ENCODE measurements around the gene SYTL3. TPM values are rescaled to one million over a fixed set of nuclear protein-coding genes. Genes with fewer than 3 reads are reported as not detected.

The SYTL3 gene
- polyA plus RNA-seq, 1 donor (not counting 4 experiments of a cell fraction or from before 2014, with no cell fraction given) = 1.4 TPM

GRCh38 chr6:158626360-158627167 lies 23.3 kb upstream of the SYTL3 start:
- no peak overlapping the region for H3K27ac ChIP-seq (ENCODE audit: control insufficient read depth, insufficient read depth, low read length)
- FAIRE-seq = no peak

GRCh38 chr6:158627168-158627939 lies 22.5 kb upstream of the SYTL3 start:
- Histone ChIP-seq H3K4me2 (ENCODE audit: control insufficient read depth, extremely low read depth, insufficient read depth, low read depth, low read length) (no peak overlapping the region), H3K27ac (ENCODE audit: control insufficient read depth, insufficient read depth, low read length) (no peak overlapping the region), H3K4me3 (ENCODE audit: control insufficient read depth in 2 of 3, extremely low read depth in 1 of 3, insufficient read depth in 2 of 3, low read depth in 1 of 3, low read length in 3 of 3) (no peak overlapping the region), H3K9ac (ENCODE audit: control insufficient read depth, extremely low read depth, insufficient read depth, low read length) (no peak overlapping the region), H3K27me3 (ENCODE audit: control insufficient read depth, extremely low read depth, insufficient read depth, low read length) (no peaks in the 10 kb centered on the region), H3K79me2 (ENCODE audit: control insufficient read depth, insufficient read depth, low read length) (peaks cover 3% of the 10 kb centered on the region), H3K36me3 (ENCODE audit: control insufficient read depth in 2 of 2, extremely low read depth in 1 of 2, insufficient read depth in 2 of 2, low read length in 2 of 2) (peaks cover 29 to 35% of the 10 kb centered on the region in 2 experiments), H3K9me1 (ENCODE audit: control insufficient read depth, extremely low read depth, insufficient read depth, low read length) (no peaks in the 10 kb centered on the region), H2AFZ (ENCODE audit: control insufficient read depth, low read length) (no peak overlapping the region), H3K9me3 (ENCODE audit: control insufficient read depth, low read depth, low read length) (no peaks in the 10 kb centered on the region), H3K4me1 (ENCODE audit: control insufficient read depth, extremely low read depth, insufficient read depth, low read length) (peaks cover 9% of the 10 kb centered on the region), H4K20me1 (ENCODE audit: control insufficient read depth, extremely low read depth, insufficient read depth, low read length) (no peaks in the 10 kb centered on the region)
- no peak for FAIRE-seq
- dilution Hi-C loops (cut with MboI; ENCODE audit: extremely low pct_ligation_motif_present, low sequenced_read_pairs) = no loop called here
- TF ChIP-seq EZH2 (IDR thresholded peaks at IDR 0.05; ENCODE audit: low read length) = no peak
- no peak for TF ChIP-seq CTCF (optimal IDR thresholded peaks at IDR 0.05 in 1 of 3, IDR thresholded peaks at IDR 0.05 in 1 of 3, conservative IDR thresholded peaks at IDR 0.05 in 1 of 3; ENCODE audit: extremely low read depth in 1 of 3, insufficient read depth in 2 of 3, low read length in 3 of 3)
- no peak for DNase-seq (ENCODE audit: low read depth, low spot score)

More at GRCh38 chr6:158626360-158627167, 23.3 kb upstream of the SYTL3 start:
- no peak overlapping the region for H3K9ac ChIP-seq (ENCODE audit: control insufficient read depth, extremely low read depth, insufficient read depth, low read length)
- H3K36me3 ChIP-seq (ENCODE audit: control insufficient read depth in 2 of 2, extremely low read depth in 1 of 2, insufficient read depth in 2 of 2, low read length in 2 of 2) = peaks cover 31 to 33% of the 10 kb centered on the region in 2 experiments
- H4K20me1 ChIP-seq (ENCODE audit: control insufficient read depth, extremely low read depth, insufficient read depth, low read length) = no peaks in the 10 kb centered on the region
- TF ChIP-seq EZH2 (IDR thresholded peaks at IDR 0.05; ENCODE audit: low read length) (no peak), CTCF (optimal IDR thresholded peaks at IDR 0.05 in 1 of 3, IDR thresholded peaks at IDR 0.05 in 1 of 3, conservative IDR thresholded peaks at IDR 0.05 in 1 of 3; ENCODE audit: extremely low read depth in 1 of 3, insufficient read depth in 2 of 3, low read length in 3 of 3) (no peak)
- no peaks in the 10 kb centered on the region for H3K9me3 ChIP-seq (ENCODE audit: control insufficient read depth, low read depth, low read length)
- no peaks in the 10 kb centered on the region for H3K9me1 ChIP-seq (ENCODE audit: control insufficient read depth, extremely low read depth, insufficient read depth, low read length)
- dilution Hi-C loops (cut with MboI; ENCODE audit: extremely low pct_ligation_motif_present, low sequenced_read_pairs) = no loop called here
- no peak overlapping the region for H3K4me2 ChIP-seq (ENCODE audit: control insufficient read depth, extremely low read depth, insufficient read depth, low read depth, low read length)
- no peak overlapping the region for H3K4me3 ChIP-seq (ENCODE audit: control insufficient read depth in 2 of 3, extremely low read depth in 1 of 3, insufficient read depth in 2 of 3, low read depth in 1 of 3, low read length in 3 of 3)
- H3K27me3 ChIP-seq (ENCODE audit: control insufficient read depth, extremely low read depth, insufficient read depth, low read length) = no peaks in the 10 kb centered on the region
- H3K79me2 ChIP-seq (ENCODE audit: control insufficient read depth, insufficient read depth, low read length) = peaks cover 2% of the 10 kb centered on the region
- no peak for DNase-seq (ENCODE audit: low read depth, low spot score)
- H3K4me1 ChIP-seq (ENCODE audit: control insufficient read depth, extremely low read depth, insufficient read depth, low read length) = peaks cover 7% of the 10 kb centered on the region
- no peak overlapping the region for H2AFZ ChIP-seq (ENCODE audit: control insufficient read depth, low read length)

Data from keratinocyte (primary cell).